Activated T-cell treated with anti-CD3 and anti-CD28 coated beads, Interleukin-2, amount 50 U/mL, for 24 hours (primary cell): Measurements from ENCODE around the gene RPA1.
A peak's percentile ranks its signal among the peaks of the same experiment; 100 is the strongest.
"Not testable (repeated sequence)": the region's sequence is repeated elsewhere in the genome, so short reads cannot be mapped to it uniquely, and the experiment has no call there.

Source experiments
- DNase-seq: peaks from one replicate; pipeline ENCODE4 v3.0.0-alpha.2; 2020
- H3K27ac Mint-ChIP-seq: 2 replicates; pipeline ENCODE4 v1.8.0; 2020; ENCODE audit warnings: mild to moderate bottlenecking, mixed read lengths
- H3K27me3 Mint-ChIP-seq: 2 replicates; pipeline ENCODE4 v1.8.0; 2020; ENCODE audit warnings: mixed read lengths
- H3K36me3 Mint-ChIP-seq: 2 replicates; pipeline ENCODE4 v1.8.0; 2020; ENCODE audit warnings: low read depth, mixed read lengths
- H3K4me1 Mint-ChIP-seq: 2 replicates; pipeline ENCODE4 v1.8.0; 2020; ENCODE audit warnings: low read depth, mixed read lengths
- H3K4me3 Mint-ChIP-seq: 2 replicates; pipeline ENCODE4 v1.8.0; 2020; ENCODE audit warnings: mild to moderate bottlenecking, moderate library complexity, mixed read lengths
- H3K9me3 Mint-ChIP-seq: 2 replicates; pipeline ENCODE4 v1.8.0; 2020; ENCODE audit warnings: mixed read lengths

The RPA1 gene

DNA sequence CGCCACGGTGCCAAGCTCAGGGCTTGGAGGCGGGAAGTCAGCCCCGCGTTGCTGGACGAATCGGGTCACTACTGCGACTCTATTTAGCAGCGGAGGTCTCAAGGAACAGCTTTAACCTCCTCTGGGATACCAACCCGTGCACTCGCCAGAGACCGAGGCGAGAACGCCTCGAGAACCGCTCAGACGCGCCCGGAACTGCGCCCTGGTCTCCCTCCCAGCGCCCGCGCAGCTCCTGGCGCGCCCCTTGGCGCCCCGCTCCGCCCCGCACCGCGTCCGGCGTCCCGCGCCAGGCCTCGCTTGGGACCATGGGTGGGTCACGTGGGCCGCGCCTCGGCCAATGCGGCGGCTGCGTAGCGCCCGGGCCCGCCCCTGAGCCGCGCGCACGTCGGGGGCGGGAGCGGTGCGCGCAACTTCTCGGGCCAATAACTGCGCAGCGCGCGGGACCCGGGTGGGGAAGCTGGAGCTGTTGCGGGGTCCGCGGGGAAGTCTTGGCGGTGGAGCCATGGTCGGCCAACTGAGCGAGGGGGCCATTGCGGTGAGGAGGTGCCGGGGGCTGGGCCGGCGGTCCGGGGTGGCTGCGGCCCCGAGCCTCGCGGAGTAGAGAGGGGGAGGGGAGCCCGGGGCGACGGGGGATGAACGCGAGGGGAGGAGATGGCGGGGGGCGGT lies at the start of gene RPA1, which contains the start of gene SMYD4:
TSS of gene RPA1 (plus strand) at position 414 of the 666 bp plus-strand sequence. CDS start at position 503, 89 bp downstream.
TSS of gene SMYD4 (minus strand) at position 311 of the 666 bp plus-strand sequence. CDS start 1,908 bp downstream, outside the sequence.
- Mint-ChIP-seq H3K27ac (peak within 1 kb of the TSS; percentile 95), H3K4me1 (peaks cover 64% of the 10 kb centered on the region), H3K36me3 (peaks cover 68% of the 10 kb centered on the region), H3K4me3 (peak within 1 kb of the TSS; percentile 93), H3K27me3 (no peaks in the 10 kb centered on the region), H3K9me3 (no peaks in the 10 kb centered on the region)
- DNase-seq, result peak; percentile 93

DNA sequence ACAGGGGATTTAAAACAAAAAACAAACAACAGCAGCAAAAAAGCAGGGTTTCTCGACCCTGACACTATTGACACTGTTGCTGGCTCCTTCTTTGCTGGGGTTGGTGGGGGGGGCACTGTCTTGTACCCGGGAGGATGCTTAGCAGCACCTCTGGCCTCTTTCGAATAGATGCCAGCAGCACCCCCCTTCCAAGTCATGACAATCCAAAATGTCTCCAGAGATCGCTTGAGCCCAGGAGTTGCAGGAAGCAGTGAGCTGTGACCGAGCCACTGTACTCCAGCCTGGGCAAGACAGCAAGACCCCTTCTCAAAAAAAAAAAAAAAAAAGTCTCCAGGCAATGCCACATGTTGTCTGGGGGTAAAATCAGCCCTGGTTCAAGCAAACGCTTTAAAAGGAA lies 47.6 kb upstream of the RPA1 start:
- DNase-seq, result no peak
- peaks cover 83% of the 10 kb centered on the region for H3K36me3 Mint-ChIP-seq
- no peaks in the 10 kb centered on the region for H3K9me3 Mint-ChIP-seq
- H3K27ac Mint-ChIP-seq, result peak overlapping the region; percentile 63
- no peaks in the 10 kb centered on the region for H3K4me1 Mint-ChIP-seq
- no peak overlapping the region for H3K4me3 Mint-ChIP-seq
- no peaks in the 10 kb centered on the region for H3K27me3 Mint-ChIP-seq

DNA sequence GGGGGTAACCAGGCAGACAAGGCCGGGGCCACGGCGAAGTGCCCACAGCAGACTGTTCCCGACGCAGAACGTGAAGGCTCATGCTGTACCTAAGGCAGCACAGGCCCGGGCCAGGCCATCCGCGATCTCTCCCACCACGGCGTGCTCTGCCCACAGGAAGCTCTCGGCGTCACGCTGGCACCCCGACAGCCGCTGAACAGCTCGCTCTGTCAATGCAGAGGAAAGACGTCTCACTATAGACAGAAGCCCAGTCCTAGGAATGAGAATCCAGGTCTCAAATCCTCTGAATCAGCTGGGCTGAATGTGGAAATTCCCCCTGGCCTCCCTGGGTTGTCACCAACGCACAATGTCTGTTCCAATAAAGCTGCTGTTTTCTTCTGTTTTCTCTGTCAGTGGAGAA lies 46.5 kb upstream of the RPA1 start:
- DNase-seq, result no peak
- H3K4me1 Mint-ChIP-seq, result no peaks in the 10 kb centered on the region
- H3K4me3 Mint-ChIP-seq, result no peak overlapping the region
- no peaks in the 10 kb centered on the region for H3K27me3 Mint-ChIP-seq
- peak overlapping the region; percentile 18 for H3K27ac Mint-ChIP-seq
- peaks cover 80% of the 10 kb centered on the region for H3K36me3 Mint-ChIP-seq
- no peaks in the 10 kb centered on the region for H3K9me3 Mint-ChIP-seq

DNA sequence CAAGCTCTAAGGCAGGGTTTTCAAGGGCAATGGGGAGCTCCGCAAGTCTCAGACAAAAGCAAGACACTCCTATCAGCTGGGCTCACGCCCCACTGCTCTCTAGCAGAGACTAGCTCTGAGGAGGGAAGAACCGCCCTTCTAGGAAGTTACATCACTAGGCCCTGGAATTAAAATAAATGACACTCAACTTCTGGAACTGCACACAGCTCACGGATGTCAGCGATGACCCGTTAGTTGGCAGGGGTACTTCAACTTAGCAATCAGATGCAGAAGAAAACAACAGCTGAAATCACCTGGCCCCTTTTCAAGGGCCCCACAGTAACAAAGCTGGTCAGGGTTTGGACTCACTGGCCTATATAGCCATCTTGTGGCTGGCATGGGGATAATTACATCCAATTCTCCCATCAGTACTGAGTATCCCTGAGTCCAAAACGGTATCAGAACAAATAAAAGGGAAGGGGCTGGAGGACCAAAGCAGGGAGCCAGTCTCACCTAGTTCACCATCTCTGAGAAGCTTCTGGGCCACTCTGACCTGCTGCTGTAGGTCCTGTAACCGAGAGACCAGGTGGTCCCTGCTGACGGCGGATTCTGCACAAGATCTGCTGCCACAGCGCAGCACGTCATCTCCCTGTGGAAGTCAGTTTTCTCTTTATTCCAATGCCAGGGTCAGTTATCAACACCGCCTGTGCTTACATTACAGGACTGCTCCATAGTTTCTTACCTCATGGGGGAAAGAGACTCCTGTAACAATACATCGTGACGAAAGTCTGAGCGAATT lies 45.8 kb upstream of the RPA1 start:
- Mint-ChIP-seq H3K27ac (peak overlapping the region; percentile 18), H3K4me3 (no peak overlapping the region), H3K36me3 (peaks cover 80% of the 10 kb centered on the region)

DNA sequence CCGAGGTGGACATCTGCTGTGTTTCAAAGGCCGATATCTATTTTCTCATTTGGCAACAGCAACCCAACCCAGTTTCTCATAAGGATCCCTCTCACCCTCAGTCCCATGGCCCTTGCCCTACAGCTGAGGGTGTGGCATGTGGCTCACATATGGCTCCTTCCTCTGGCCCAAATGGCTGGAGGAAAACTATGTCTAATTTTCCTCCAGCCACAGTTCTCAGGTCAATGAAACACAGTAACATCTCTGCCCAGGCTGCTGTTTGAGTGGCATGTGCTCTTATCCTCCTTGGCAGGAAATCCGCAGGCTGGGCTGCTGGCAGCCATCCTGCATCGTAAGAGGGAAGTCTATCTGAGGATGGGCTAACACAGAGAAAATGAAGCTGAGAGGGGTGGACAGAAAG lies 43.9 kb upstream of the RPA1 start:
- Mint-ChIP-seq H3K36me3 (peaks cover 69% of the 10 kb centered on the region), H3K4me3 (no peak overlapping the region), H3K9me3 (no peaks in the 10 kb centered on the region), H3K27me3 (no peaks in the 10 kb centered on the region), H3K27ac (peak overlapping the region; percentile 55), H3K4me1 (no peaks in the 10 kb centered on the region)
- no peak for DNase-seq

More for the DNA sequence above, 45.8 kb upstream of the RPA1 start:
- H3K9me3 Mint-ChIP-seq, result no peaks in the 10 kb centered on the region
- no peaks in the 10 kb centered on the region for H3K4me1 Mint-ChIP-seq
- no peak for DNase-seq
- H3K27me3 Mint-ChIP-seq, result no peaks in the 10 kb centered on the region

DNA sequence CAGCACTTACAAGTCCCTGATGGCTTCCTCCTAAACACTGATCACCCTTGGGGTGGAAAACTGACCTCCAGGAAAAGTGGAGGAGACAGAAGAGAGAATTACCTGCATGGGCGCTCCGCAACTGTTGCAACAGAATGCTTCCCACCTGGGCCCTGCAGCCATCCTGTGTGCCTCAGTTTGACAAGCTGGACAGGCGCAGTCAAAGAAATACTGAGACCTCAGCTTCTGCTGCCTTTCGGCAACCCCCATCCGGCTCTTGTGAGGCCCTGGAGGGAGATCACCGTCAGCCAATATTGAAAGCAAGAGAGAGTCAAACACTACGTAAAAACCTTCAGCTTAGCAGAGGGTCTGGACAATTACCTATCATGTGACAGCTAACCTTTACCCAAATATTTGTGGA lies 43.1 kb upstream of the RPA1 start:
- H3K27me3 Mint-ChIP-seq, result no peaks in the 10 kb centered on the region
- H3K36me3 Mint-ChIP-seq, result peaks cover 64% of the 10 kb centered on the region
- no peak overlapping the region for H3K4me3 Mint-ChIP-seq
- no peak for DNase-seq
- H3K9me3 Mint-ChIP-seq, result no peaks in the 10 kb centered on the region
- peaks cover 1% of the 10 kb centered on the region for H3K4me1 Mint-ChIP-seq
- no peak overlapping the region for H3K27ac Mint-ChIP-seq

DNA sequence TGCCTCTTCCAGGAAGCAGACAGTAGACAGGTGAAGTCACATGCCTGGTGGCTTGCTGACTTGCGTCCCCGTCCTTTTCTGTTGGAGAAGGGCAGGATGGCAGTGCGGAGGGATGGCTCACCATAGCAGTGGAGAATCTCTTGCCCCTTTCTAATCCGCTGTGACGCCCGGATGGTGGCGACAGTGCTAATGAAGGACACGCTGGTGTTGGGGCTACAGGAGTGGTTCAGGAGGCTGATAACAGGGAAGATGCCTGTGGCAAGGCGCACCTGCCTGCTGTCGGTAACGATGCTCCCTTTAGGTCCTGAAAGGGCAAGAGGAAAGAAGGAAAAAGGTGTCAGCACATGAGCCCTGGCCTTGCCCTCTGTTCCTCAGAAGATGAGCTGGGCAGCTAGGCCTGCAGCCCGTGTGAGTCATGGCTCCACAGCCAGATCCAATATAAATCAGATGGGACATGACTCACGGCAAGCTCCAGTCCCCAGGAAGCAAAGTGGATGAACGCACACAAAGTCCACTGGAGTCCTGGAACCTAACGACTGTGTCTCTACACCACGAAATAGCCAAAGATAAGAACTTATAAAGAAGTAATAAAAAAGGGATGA lies 42.4 kb upstream of the RPA1 start:
- Mint-ChIP-seq H3K4me3 (no peak overlapping the region), H3K36me3 (peaks cover 57% of the 10 kb centered on the region), H3K27me3 (no peaks in the 10 kb centered on the region), H3K4me1 (peaks cover 1% of the 10 kb centered on the region), H3K9me3 (no peaks in the 10 kb centered on the region), H3K27ac (no peak overlapping the region)
- DNase-seq, result no peak

DNA sequence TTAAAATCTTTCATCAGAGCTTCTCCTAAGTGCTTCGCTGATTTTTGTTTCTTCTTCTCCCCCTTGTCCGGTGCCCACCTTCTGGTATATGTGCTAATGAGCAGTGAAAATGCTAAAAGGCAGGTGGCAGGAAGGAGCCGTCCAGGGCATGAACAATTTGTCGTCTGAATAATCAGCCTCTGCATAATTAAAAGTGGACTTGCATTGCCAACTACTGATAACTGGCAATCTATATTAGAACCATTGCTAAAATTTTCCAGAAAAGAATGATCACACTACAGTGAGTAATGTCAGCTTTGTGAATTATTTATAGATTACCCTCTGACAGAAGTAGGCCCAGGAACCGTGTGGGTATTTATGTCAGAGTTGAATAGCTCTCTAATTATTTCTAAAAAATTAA lies 39.9 kb upstream of the RPA1 start:
- Mint-ChIP-seq H3K27ac (no peak overlapping the region), H3K36me3 (peaks cover 52% of the 10 kb centered on the region), H3K4me1 (peaks cover 5% of the 10 kb centered on the region), H3K9me3 (no peaks in the 10 kb centered on the region), H3K4me3 (no peak overlapping the region), H3K27me3 (no peaks in the 10 kb centered on the region)
- no peak for DNase-seq

DNA sequence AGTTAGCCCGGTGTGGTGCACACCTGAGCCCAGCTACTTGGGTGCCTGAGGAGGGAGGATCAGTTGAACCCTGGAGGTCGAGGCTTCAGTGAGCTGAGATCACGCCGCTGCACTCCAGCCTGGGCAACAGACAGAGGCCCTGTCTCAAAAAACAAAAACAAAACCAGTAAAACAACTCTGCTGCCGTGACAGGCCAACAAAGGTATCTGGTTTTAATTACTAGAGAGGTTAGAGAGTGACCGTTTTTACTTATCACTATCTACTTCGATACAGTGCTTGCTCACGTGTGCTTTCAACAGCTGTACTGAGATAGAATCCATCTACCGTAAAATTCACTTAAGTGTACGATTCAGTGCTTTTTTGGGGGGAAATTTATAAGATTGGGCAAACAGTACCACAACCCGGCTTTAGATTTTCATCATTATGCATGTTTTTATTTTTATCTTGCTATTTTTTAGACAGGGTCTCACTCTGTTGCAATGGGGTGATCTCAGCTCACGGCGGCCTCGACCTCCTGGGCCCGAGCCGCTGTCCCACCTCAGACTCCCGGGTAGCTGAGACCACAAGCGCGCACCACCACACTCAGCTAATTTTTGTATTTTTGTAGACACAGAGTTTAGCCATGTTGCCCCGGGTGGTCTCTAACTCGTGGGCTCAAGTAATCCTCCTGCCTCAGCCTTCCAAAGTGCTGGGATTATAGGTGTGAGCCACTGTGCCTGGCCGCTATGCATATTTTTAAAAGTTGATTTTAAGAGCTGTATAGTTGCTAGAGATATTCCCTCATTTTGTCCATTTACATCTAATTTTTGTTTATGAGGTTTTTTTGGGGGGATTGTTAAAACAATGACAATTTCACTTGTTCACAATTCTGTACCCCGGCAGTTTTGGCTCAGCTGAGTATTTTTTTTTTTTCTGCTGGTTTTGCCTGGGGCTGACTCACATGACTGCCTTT lies 37.0 kb upstream of the RPA1 start:
- H3K27ac Mint-ChIP-seq, result peak overlapping the region; percentile 44

DNA sequence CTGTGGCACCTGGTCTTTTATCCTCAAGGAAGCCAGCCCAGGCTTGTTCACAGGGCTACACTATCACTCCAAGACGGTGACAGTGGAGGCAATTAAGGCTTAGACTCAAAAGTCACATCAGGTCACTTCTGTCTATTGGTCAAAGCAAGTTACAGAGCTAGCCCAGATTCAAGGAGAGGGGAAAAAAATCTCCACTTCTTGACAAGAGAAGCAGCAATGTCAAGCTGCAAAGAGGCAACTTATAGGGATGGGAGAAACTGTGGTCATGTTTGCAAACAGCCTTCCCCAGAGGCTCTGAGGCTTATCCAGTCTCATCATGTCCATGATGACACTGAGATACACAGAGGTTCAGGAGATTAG lies 36.4 kb upstream of the RPA1 start:
- DNase-seq, result no peak
- peaks cover 51% of the 10 kb centered on the region for H3K36me3 Mint-ChIP-seq
- peaks cover 17% of the 10 kb centered on the region for H3K4me1 Mint-ChIP-seq
- no peaks in the 10 kb centered on the region for H3K27me3 Mint-ChIP-seq
- no peaks in the 10 kb centered on the region for H3K9me3 Mint-ChIP-seq
- no peak overlapping the region for H3K4me3 Mint-ChIP-seq
- H3K27ac Mint-ChIP-seq, result peak overlapping the region; percentile 44

More for the DNA sequence above, 37.0 kb upstream of the RPA1 start:
- Mint-ChIP-seq H3K27me3 (no peaks in the 10 kb centered on the region), H3K4me1 (peaks cover 17% of the 10 kb centered on the region), H3K9me3 (no peaks in the 10 kb centered on the region), H3K4me3 (no peak overlapping the region), H3K36me3 (peaks cover 46% of the 10 kb centered on the region)
- no peak for DNase-seq

DNA sequence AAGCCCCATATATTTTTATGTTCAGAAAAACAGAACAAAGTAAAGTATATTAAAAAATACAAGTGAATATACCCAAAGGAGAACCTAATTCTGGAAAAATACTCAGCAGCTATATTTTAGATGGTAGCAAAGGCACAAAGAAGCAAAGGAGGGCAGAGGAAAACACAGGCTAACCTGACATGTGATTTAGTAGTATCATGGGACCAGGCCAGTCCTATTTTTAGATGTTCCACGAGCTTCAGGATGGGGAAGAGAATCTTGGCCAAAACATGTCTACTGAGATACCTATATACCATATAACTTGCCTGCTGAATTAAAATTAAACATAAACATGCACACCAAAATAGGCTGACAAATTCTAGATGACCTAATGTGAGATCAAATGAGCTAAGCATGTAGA lies 33.0 kb upstream of the RPA1 start:
- Mint-ChIP-seq H3K36me3 (peaks cover 59% of the 10 kb centered on the region), H3K4me1 (peaks cover 16% of the 10 kb centered on the region), H3K27ac (no peak overlapping the region), H3K4me3 (no peak overlapping the region), H3K9me3 (no peaks in the 10 kb centered on the region), H3K27me3 (no peaks in the 10 kb centered on the region)
- no peak for DNase-seq

DNA sequence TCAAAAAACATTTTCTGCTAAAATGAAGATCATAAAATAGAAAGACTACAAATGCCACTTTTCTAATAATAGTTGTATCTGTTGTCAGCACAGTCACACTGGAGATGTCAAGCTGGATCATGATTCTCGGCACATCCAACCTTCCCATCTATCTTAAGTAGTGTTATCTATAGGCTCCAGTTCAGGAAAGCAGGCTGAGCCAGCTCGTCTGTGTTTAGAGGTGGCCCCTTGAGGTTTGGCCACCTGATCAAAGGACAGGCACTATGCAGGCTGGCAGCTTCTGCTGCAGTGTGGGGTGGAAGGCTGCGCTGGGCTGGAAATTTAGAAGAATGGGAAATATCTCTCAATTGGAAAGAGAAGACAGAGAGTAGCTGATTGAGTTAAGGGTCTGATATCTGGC lies 32.5 kb upstream of the RPA1 start:
- Mint-ChIP-seq H3K36me3 (peaks cover 64% of the 10 kb centered on the region), H3K27me3 (no peaks in the 10 kb centered on the region), H3K4me1 (peaks cover 16% of the 10 kb centered on the region), H3K4me3 (no peak overlapping the region), H3K9me3 (no peaks in the 10 kb centered on the region), H3K27ac (peak overlapping the region; percentile 22)
- DNase-seq, result no peak

DNA sequence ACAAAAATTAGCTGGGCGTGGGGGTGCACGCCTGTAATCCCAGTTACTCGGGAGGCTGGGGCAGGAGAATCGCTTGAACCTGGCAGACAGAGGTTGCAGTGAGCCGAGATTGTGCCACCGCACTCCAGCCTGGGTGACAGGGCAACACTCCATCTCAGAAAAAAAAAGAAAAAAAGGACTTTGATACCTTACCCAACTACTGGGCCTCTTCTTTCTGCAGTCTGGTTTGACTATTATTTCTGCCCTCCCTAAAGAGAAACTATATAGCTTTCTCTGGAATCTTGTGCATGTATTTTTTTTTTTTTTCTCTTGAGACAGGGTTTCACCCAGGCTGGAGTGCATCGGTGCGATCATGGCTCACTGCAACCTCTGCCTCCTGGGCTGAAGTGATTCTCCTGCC lies 32.0 kb upstream of the RPA1 start:
- H3K27ac Mint-ChIP-seq, DNase-seq, H3K9me3 Mint-ChIP-seq, H3K27me3 Mint-ChIP-seq, H3K4me3 Mint-ChIP-seq: not testable (repeated sequence)
- Mint-ChIP-seq H3K4me1 (peaks cover 16% of the 10 kb centered on the region), H3K36me3 (peaks cover 66% of the 10 kb centered on the region)

DNA sequence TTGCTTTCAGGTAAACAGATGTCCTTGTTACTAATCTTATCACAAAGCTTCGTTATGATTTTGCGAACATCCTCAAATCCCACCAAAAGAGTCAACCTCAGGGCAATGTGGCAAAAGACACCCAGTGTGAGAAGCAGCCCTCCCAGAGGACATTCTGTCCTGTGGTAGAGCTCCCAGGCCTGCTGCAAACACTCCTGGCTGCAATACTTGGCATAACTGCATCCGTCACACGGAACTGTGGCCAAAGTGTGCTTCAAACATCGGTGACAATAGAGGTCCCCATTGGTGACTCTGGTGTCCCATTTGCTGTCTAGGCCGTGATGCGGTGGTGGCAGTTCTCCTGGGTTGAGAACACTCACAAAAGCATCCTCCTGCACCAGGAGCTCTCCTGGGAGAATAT lies 29.6 kb upstream of the RPA1 start:
- no peak for DNase-seq
- H3K4me1 Mint-ChIP-seq, result peaks cover 10% of the 10 kb centered on the region
- no peak overlapping the region for H3K4me3 Mint-ChIP-seq
- no peaks in the 10 kb centered on the region for H3K27me3 Mint-ChIP-seq
- H3K9me3 Mint-ChIP-seq, result no peaks in the 10 kb centered on the region
- no peak overlapping the region for H3K27ac Mint-ChIP-seq
- peaks cover 73% of the 10 kb centered on the region for H3K36me3 Mint-ChIP-seq
